Measurements from ENCODE around the gene LRP1B. TPM values are rescaled to one million over a fixed set of nuclear protein-coding genes. Genes with fewer than 3 reads are reported as not detected.

LRP1B gene
- polyA plus RNA-seq, 2 of the 4 experiments (the other 2 are of a cell fraction), result 0.03 TPM; not detected in 1

GRCh38 chr2:140356697-140357096, 1774.1 kb downstream of the LRP1B start:
- DNase-seq (ENCODE audit: low read depth in 1 of 2, low spot score in 1 of 2), result no peak
- WGBS (ENCODE audit: missing lambda C conversion rate), result 94% methylated on average over 1 of the region's 1 CpG
- ChIA-PET CTCF (no interaction called here), POLR2A (no interaction called here)
- no peak overlapping the region for H3K4me2 ChIP-seq
- TF ChIP-seq EP300 (IDR thresholded peaks at IDR 0.05), result no peak
- TF ChIP-seq REST (IDR thresholded peaks at IDR 0.05), result no peak
- TF ChIP-seq HMGXB4 (CRISPR knock-in tag; IDR thresholded peaks at IDR 0.05; ENCODE audit: borderline replicate concordance), result no peak
- TF ChIP-seq SREBF2 (IDR thresholded peaks at IDR 0.05), result no peak
- no peak for TF ChIP-seq ZNF302 (CRISPR knock-in tag; IDR thresholded peaks at IDR 0.05)
- no peak for TF ChIP-seq HOXB13 (CRISPR knock-in tag; IDR thresholded peaks at IDR 0.05; ENCODE audit: low read depth)
- TF ChIP-seq EHF (CRISPR knock-in tag; IDR thresholded peaks at IDR 0.05), result no peak
- no peak for TF ChIP-seq FOSB (CRISPR knock-in tag; IDR thresholded peaks at IDR 0.05)
- TF ChIP-seq HES2 (IDR thresholded peaks at IDR 0.05), result no peak
- TF ChIP-seq CTCF (IDR thresholded peaks at IDR 0.05), result no peak
- no peak for TF ChIP-seq TP53 (CRISPR knock-in tag; IDR thresholded peaks at IDR 0.05)
- TF ChIP-seq CHD2 (IDR thresholded peaks at IDR 0.05; ENCODE audit: low read length, partially characterized antibody), result no peak
- TF ChIP-seq ESRRA (IDR thresholded peaks at IDR 0.05; ENCODE audit: borderline replicate concordance, low read length), result no peak
- TF ChIP-seq PBX3 (IDR thresholded peaks at IDR 0.05), result no peak
- no peak for TF ChIP-seq SMC3 (IDR thresholded peaks at IDR 0.05)
- no peak for TF ChIP-seq JUN (IDR thresholded peaks at IDR 0.05)
- TF ChIP-seq USF2 (IDR thresholded peaks at IDR 0.05), result no peak
- no peaks in the 10 kb centered on the region for H3K4me1 ChIP-seq
- ATAC-seq, result no peak
- FAIRE-seq, result no peak
- H3K27ac ChIP-seq, result no peak overlapping the region
- H3K4me3 ChIP-seq, result no peak overlapping the region
- H3K9me3 ChIP-seq, result no peaks in the 10 kb centered on the region

Data from A549 (cell line).